Naive thymus-derived CD4-positive, alpha-beta T cell (primary cell): ENCODE measurements around the gene NATD1. TPM values are rescaled to one million over a fixed set of nuclear protein-coding genes. Genes with fewer than 3 reads are reported as not detected.
A peak's percentile ranks its signal among the peaks of the same experiment; 100 is the strongest.

ENCODE experiments used
- ATAC-seq: fragments of 150-1000 bp; cut with Tn5 transposase; 2 replicates; pipeline ENCODE4 v1.10.0; 2021; ENCODE audit warnings: mild to moderate bottlenecking, moderate library complexity
- CTCF ChIA-PET: fragments of 350-600 bp; sonication (Branson Sonifier 250); formaldehyde crosslinking; loops from one replicate; lab custom pipeline; 2021; ENCODE audit warnings: antibody characterized with exemption; lab: Charles Lee
- POLR2A ChIA-PET: fragments of 350-600 bp; sonication (Branson Sonifier 250); formaldehyde crosslinking; loops from one replicate; lab custom pipeline; 2021; ENCODE audit warnings: antibody characterized with exemption, inconsistent platforms; lab: Charles Lee
- DNase-seq, 9 donors: peaks; one replicate each; pipeline versions ENCODE4 v3.0.0 to v3.0.0-alpha.2; 2020 to 2022; ENCODE audit warnings: mixed read lengths in 1 of 9
- H3K27ac ChIP-seq: one replicate; pipeline ENCODE4 v1.7.0; 2013; ENCODE audit warnings: mild to moderate bottlenecking, low read depth, low read length, moderate library complexity
- H3K27me3 ChIP-seq, 2 donors: one replicate each; pipeline ENCODE4 v1.7.0; 2013; ENCODE audit warnings: low read length in 2 of 2, mild to moderate bottlenecking in 2 of 2, moderate library complexity in 2 of 2; ENCODE audit not compliant: control insufficient read depth in 2 of 2, insufficient read depth in 2 of 2
- H3K36me3 ChIP-seq, 3 experiments: 1 replicate in 2 of 3; 2 replicates in 1 of 3; pipeline ENCODE4 v1.7.0; 2013; ENCODE audit warnings: low read length in 3 of 3, mild to moderate bottlenecking in 3 of 3, moderate library complexity in 1 of 3; ENCODE audit not compliant: insufficient read depth in 3 of 3, control insufficient read depth in 2 of 3
- H3K4me1 ChIP-seq, 2 donors: one replicate each; pipeline ENCODE4 v1.7.0; 2013; ENCODE audit warnings: low read length in 2 of 2, mild to moderate bottlenecking in 2 of 2, moderate library complexity in 1 of 2; ENCODE audit not compliant: control insufficient read depth in 2 of 2, insufficient read depth in 2 of 2
- H3K4me3 ChIP-seq: 2 replicates; pipeline ENCODE4 v1.7.0; 2013; ENCODE audit warnings: mild to moderate bottlenecking, low read length
- H3K9me3 ChIP-seq, 3 experiments: 1 replicate in 2 of 3; 2 replicates in 1 of 3; pipeline ENCODE4 v1.7.0; 2013; ENCODE audit warnings: low read length in 3 of 3; ENCODE audit not compliant: control insufficient read depth in 2 of 3
- H3K27ac Mint-ChIP-seq, 9 donors: one replicate each; pipeline ENCODE4 v1.8.0; 2020 to 2022; ENCODE audit warnings: mixed read lengths in 9 of 9, mild to moderate bottlenecking in 8 of 9, moderate library complexity in 5 of 9, inconsistent platforms in 2 of 9
- H3K27me3 Mint-ChIP-seq, 5 donors: one replicate each; pipeline ENCODE4 v1.8.0; 2021 to 2022; ENCODE audit warnings: mixed read lengths in 5 of 5, mild to moderate bottlenecking in 1 of 5
- H3K36me3 Mint-ChIP-seq, 5 donors: one replicate each; pipeline ENCODE4 v1.8.0; 2020 to 2022; ENCODE audit warnings: mixed read lengths in 5 of 5, mild to moderate bottlenecking in 3 of 5, inconsistent platforms in 1 of 5
- H3K4me1 Mint-ChIP-seq, 7 donors: one replicate each; pipeline ENCODE4 v1.8.0; 2020 to 2022; ENCODE audit warnings: mixed read lengths in 7 of 7, mild to moderate bottlenecking in 3 of 7, inconsistent platforms in 1 of 7
- H3K4me3 Mint-ChIP-seq, 10 donors: one replicate each; pipeline ENCODE4 v1.8.0; 2020 to 2022; ENCODE audit warnings: mild to moderate bottlenecking in 10 of 10, mixed read lengths in 10 of 10, moderate library complexity in 6 of 10, inconsistent platforms in 2 of 10
- H3K9me3 Mint-ChIP-seq, 11 donors: one replicate each; pipeline ENCODE4 v1.8.0; 2020 to 2022; ENCODE audit warnings: mixed read lengths in 11 of 11, mild to moderate bottlenecking in 4 of 11, inconsistent platforms in 1 of 11, moderate library complexity in 1 of 11
- intact Hi-C, 2 donors: fragments of 100-400 bp; cut with micrococcal nuclease; formaldehyde crosslinking; loops; one replicate each; pipeline ENCODE4 v1.15.1; 2023
- polyA plus RNA-seq, 2 donors: library from polyadenylated mRNA; unstranded; fragments of 300-500 nt; fragmentation: Illumina TruSeq; gene quantifications; one replicate each; pipeline ENCODE4 v1.2.3, GENCODE V29; 2021
- total RNA-seq, 6 experiments: library from RNA in 5 of 6; stranded (reverse) in 5 of 6; gene quantifications; 1 replicate in 5 of 6; 2 replicates in 1 of 6; pipeline ENCODE4 v1.2.3 and lab custom pipeline; 2021 to 2026

The NATD1 gene
- total and polyA plus RNA-seq, 7 experiments from 2014 or later = 1.7 to 11.1 (median 7.1) TPM

GRCh38 chr17:21249086-21249795, 4.0 kb downstream of the NATD1 start:
- H3K27me3 ChIP-seq = no peaks in the 10 kb centered on the region
- intact Hi-C loops = no loop called here
- H3K36me3 ChIP-seq = no peaks in the 10 kb centered on the region
- H3K27ac Mint-ChIP-seq = peak overlapping the region in 3 of 9 donors; percentile 42 to 68 (median 56)
- H3K9me3 Mint-ChIP-seq = no peaks in the 10 kb centered on the region
- H3K27me3 Mint-ChIP-seq = peaks cover 0 to 26% (median 0%) of the 10 kb centered on the region in 5 donors
- DNase-seq (no peak), ATAC-seq (no peak)
- no peaks in the 10 kb centered on the region for H3K9me3 ChIP-seq
- no peak overlapping the region for H3K4me3 Mint-ChIP-seq
- no peak overlapping the region for H3K27ac ChIP-seq
- no peaks in the 10 kb centered on the region for H3K36me3 Mint-ChIP-seq
- POLR2A ChIA-PET = interaction anchor here (0.6 to 1.7 kb wide), 4 partner anchors 15 to 251 kb away, joined by 3 to 5 read pairs (median 4); partner anchors contain the start of gene USP22
- H3K4me1 Mint-ChIP-seq = peaks cover 12 to 49% (median 37%) of the 10 kb centered on the region in 7 donors
- no peak overlapping the region for H3K4me3 ChIP-seq
- H3K4me1 ChIP-seq = peaks cover 7 to 12% of the 10 kb centered on the region in 2 donors
- CTCF ChIA-PET = interaction anchor here (0.5 kb wide), 1 partner anchor 43 kb away, joined by 3 read pairs; no protein-coding TSS in a partner anchor

GRCh38 chr17:21248500-21248899, 4.7 kb downstream of the NATD1 start:
- Mint-ChIP-seq H3K4me3 (no peak overlapping the region), H3K27ac (peak overlapping the region in 3 of 9 donors; percentile 22 to 43 (median 25)), H3K4me1 (peaks cover 12 to 43% (median 35%) of the 10 kb centered on the region in 7 donors), H3K27me3 (peaks cover 0 to 23% (median 0%) of the 10 kb centered on the region in 5 donors), H3K9me3 (no peaks in the 10 kb centered on the region), H3K36me3 (no peaks in the 10 kb centered on the region)
- Histone ChIP-seq H3K4me1 (peaks cover 0 to 5% of the 10 kb centered on the region in 2 donors), H3K36me3 (no peaks in the 10 kb centered on the region), H3K27me3 (no peaks in the 10 kb centered on the region), H3K27ac (no peak overlapping the region), H3K4me3 (no peak overlapping the region), H3K9me3 (no peaks in the 10 kb centered on the region)
- ATAC-seq (no peak), DNase-seq (no peak)
- intact Hi-C loops = no loop called here
- CTCF ChIA-PET = no interaction called here
- POLR2A ChIA-PET = interaction anchor here (0.6 to 1.7 kb wide), 3 partner anchors 16 to 252 kb away, joined by 3 to 5 read pairs (median 4); no protein-coding TSS in a partner anchor

- Mint-ChIP-seq H3K36me3 (no peaks in the 10 kb centered on the region), H3K4me3 (no peak overlapping the region), H3K9me3 (no peaks in the 10 kb centered on the region), H3K4me1 (peaks cover 12 to 41% (median 34%) of the 10 kb centered on the region in 7 donors), H3K27me3 (peaks cover 0 to 20% (median 0%) of the 10 kb centered on the region in 5 donors), H3K27ac (peak overlapping the region in 2 of 9 donors; percentile 45 to 87)
- Histone ChIP-seq H3K9me3 (no peaks in the 10 kb centered on the region), H3K36me3 (peaks cover 0 to 6% (median 0%) of the 10 kb centered on the region in 3 experiments), H3K4me3 (no peak overlapping the region), H3K27ac (no peak overlapping the region), H3K4me1 (peaks cover 0 to 5% of the 10 kb centered on the region in 2 donors), H3K27me3 (no peaks in the 10 kb centered on the region)
- DNase-seq (no peak), ATAC-seq (no peak)
- intact Hi-C loops = no loop called here
- ChIA-PET CTCF (interaction anchor here (0.6 kb wide), 1 partner anchor 10 kb away, joined by 3 read pairs; no protein-coding TSS in a partner anchor), POLR2A (no interaction called here)
Observed at GRCh38 chr17:21247552-21248258, 5.5 kb downstream of the NATD1 start.

- Mint-ChIP-seq H3K27me3 (peaks cover 0 to 11% (median 0%) of the 10 kb centered on the region in 5 donors), H3K4me1 (peaks cover 5 to 33% (median 26%) of the 10 kb centered on the region in 7 donors), H3K27ac (peak overlapping the region in 1 of 9 donors; percentile 15), H3K36me3 (no peaks in the 10 kb centered on the region), H3K9me3 (no peaks in the 10 kb centered on the region), H3K4me3 (no peak overlapping the region)
- H3K4me1 ChIP-seq = no peaks in the 10 kb centered on the region
- no peaks in the 10 kb centered on the region for H3K9me3 ChIP-seq
- no peak overlapping the region for H3K4me3 ChIP-seq
- no peak overlapping the region for H3K27ac ChIP-seq
- DNase-seq = no peak
- H3K27me3 ChIP-seq = no peaks in the 10 kb centered on the region
- ATAC-seq = no peak
- POLR2A ChIA-PET = no interaction called here
- H3K36me3 ChIP-seq = peaks cover 0 to 16% (median 0%) of the 10 kb centered on the region in 3 experiments
- intact Hi-C loops = no loop called here
- CTCF ChIA-PET = no interaction called here
Observed at GRCh38 chr17:21246698-21247097, 6.5 kb downstream of the NATD1 start.

- H3K36me3 ChIP-seq = peaks cover 0 to 19% (median 0%) of the 10 kb centered on the region in 3 experiments
- no peaks in the 10 kb centered on the region for H3K9me3 ChIP-seq
- ChIA-PET POLR2A (no interaction called here), CTCF (interaction anchor here (0.7 kb wide), 1 partner anchor 33 kb away, joined by 4 read pairs; no protein-coding TSS in a partner anchor)
- no peaks in the 10 kb centered on the region for H3K27me3 ChIP-seq
- no peaks in the 10 kb centered on the region for H3K4me1 ChIP-seq
- Mint-ChIP-seq H3K4me1 (peaks cover 5 to 24% (median 17%) of the 10 kb centered on the region in 7 donors), H3K27me3 (peaks cover 0 to 6% (median 0%) of the 10 kb centered on the region in 5 donors), H3K9me3 (no peaks in the 10 kb centered on the region), H3K36me3 (no peaks in the 10 kb centered on the region), H3K27ac (peak overlapping the region in 4 of 9 donors; percentile 23 to 48 (median 29)), H3K4me3 (no peak overlapping the region)
- no peak overlapping the region for H3K4me3 ChIP-seq
- no peak overlapping the region for H3K27ac ChIP-seq
- intact Hi-C loops = no loop called here
- ATAC-seq (no peak), DNase-seq (no peak)
Observed at GRCh38 chr17:21245639-21246084, 7.5 kb downstream of the NATD1 start.

GRCh38 chr17:21243516-21244303, 9.5 kb downstream of the NATD1 start:
- H3K27me3 ChIP-seq = no peaks in the 10 kb centered on the region
- H3K27ac ChIP-seq = no peak overlapping the region
- no peaks in the 10 kb centered on the region for H3K4me1 ChIP-seq
- H3K27me3 Mint-ChIP-seq = no peaks in the 10 kb centered on the region
- CTCF ChIA-PET = no interaction called here
- H3K4me1 Mint-ChIP-seq = peaks cover 0 to 16% (median 8%) of the 10 kb centered on the region in 7 donors
- intact Hi-C loops = no loop called here
- ATAC-seq = no peak
- no peaks in the 10 kb centered on the region for H3K9me3 Mint-ChIP-seq
- no peaks in the 10 kb centered on the region for H3K36me3 Mint-ChIP-seq
- H3K4me3 Mint-ChIP-seq = no peak overlapping the region
- H3K4me3 ChIP-seq = no peak overlapping the region
- no peak for DNase-seq
- H3K27ac Mint-ChIP-seq = peak overlapping the region in 1 of 9 donors; percentile 25
- no peaks in the 10 kb centered on the region for H3K9me3 ChIP-seq
- peaks cover 0 to 19% (median 0%) of the 10 kb centered on the region in 3 experiments for H3K36me3 ChIP-seq
- POLR2A ChIA-PET = no interaction called here
